Testis (tissue), 2 donors: ENCODE results near the gene RGSL1.

ENCODE experiments used
- CTCF ChIP-seq, 3 experiments: fragments of 450-650 bp in 2 of 3; fragments of 200-600 bp in 1 of 3; sonication (generic) in 1 of 3; IDR thresholded peaks; one replicate each; pipeline ENCODE4 v1.5.1; 2016 to 2019; ENCODE audit warnings: antibody characterized with exemption in 3 of 3, mild to moderate bottlenecking in 2 of 3, moderate library complexity in 1 of 3
- POLR2A ChIP-seq: fragments of 450-650 bp; IDR thresholded peaks from one replicate; pipeline ENCODE4 v1.6.1; 2017; ENCODE audit warnings: antibody characterized with exemption, mild to moderate bottlenecking, moderate library complexity

- TF ChIP-seq CTCF (IDR thresholded peaks at IDR 0.05) (no peak), POLR2A (no peak)
Measured at GRCh38 chr1:182488803-182489202, 38.9 kb downstream of the RGSL1 start.
